Left hindlimb (tissue), 1 donor: Measurements from ENCODE around the gene SON.
"Not testable (repeated sequence)": the region's sequence is repeated elsewhere in the genome, so short reads cannot be mapped to it uniquely, and the experiment has no call there.

Experiments used
- DNase-seq: peaks from one replicate; pipeline ENCODE4 v3.0.0-alpha.2; 2018

The SON gene

GRCh38 chr21:33578959-33579542 lies 36.2 kb downstream of the SON start:
- no peak for DNase-seq

- no peak for DNase-seq
Observed at GRCh38 chr21:33584455-33584854, 41.6 kb downstream of the SON start.

GRCh38 chr21:33586927-33587326 lies 44.1 kb downstream of the SON start:
- no peak for DNase-seq

- peak; percentile 69 for DNase-seq
Observed at GRCh38 chr21:33587792-33588484, 45.1 kb downstream of the SON start.

GRCh38 chr21:33588485-33589335 lies 45.9 kb downstream of the SON start, which contains the start of gene DONSON:
DONSON (minus strand) TSS chr21:33588684; CDS start chr21:33588641, 43 bp downstream.
- peak; percentile 92 for DNase-seq

GRCh38 chr21:33598051-33598450 lies 55.2 kb downstream of the SON start:
- no peak for DNase-seq

GRCh38 chr21:33608559-33608958 lies 65.7 kb downstream of the SON start:
- DNase-seq: no peak

GRCh38 chr21:33611006-33611744 lies 68.3 kb downstream of the SON start:
- DNase-seq: no peak

- not testable (repeated sequence) for DNase-seq
Observed at GRCh38 chr21:33617565-33617964, 74.7 kb downstream of the SON start.

- no peak for DNase-seq
Observed at GRCh38 chr21:33618407-33618806, 75.6 kb downstream of the SON start.

- DNase-seq: no peak
Observed at GRCh38 chr21:33619726-33620125, 76.9 kb downstream of the SON start.

- DNase-seq: no peak
Observed at GRCh38 chr21:33622253-33622652, 79.4 kb downstream of the SON start.

- not testable (repeated sequence) for DNase-seq
Observed at GRCh38 chr21:33626151-33626550, 83.3 kb downstream of the SON start.
